Esophagus muscularis mucosa (tissue), 3 donors: ENCODE measurements around the gene LAG3.

ENCODE experiments used
- POLR2AphosphoS5 ChIP-seq, 2 donors: sonication (generic); formaldehyde crosslinking; IDR thresholded peaks; one replicate each; pipeline ENCODE4 v1.6.1; 2017; ENCODE audit warnings: antibody characterized with exemption in 2 of 2
- TF ChIP-seq, protein P1 (sequence below), 3 experiments: fragments of 200-600 bp in 2 of 3; fragments of 450-650 bp in 1 of 3; sonication (generic) in 2 of 3; IDR thresholded peaks; one replicate each; pipeline ENCODE4 v1.5.1; 2017 to 2019; ENCODE audit warnings: antibody characterized with exemption in 3 of 3, mild to moderate bottlenecking in 2 of 3, moderate library complexity in 1 of 3

DNA sequence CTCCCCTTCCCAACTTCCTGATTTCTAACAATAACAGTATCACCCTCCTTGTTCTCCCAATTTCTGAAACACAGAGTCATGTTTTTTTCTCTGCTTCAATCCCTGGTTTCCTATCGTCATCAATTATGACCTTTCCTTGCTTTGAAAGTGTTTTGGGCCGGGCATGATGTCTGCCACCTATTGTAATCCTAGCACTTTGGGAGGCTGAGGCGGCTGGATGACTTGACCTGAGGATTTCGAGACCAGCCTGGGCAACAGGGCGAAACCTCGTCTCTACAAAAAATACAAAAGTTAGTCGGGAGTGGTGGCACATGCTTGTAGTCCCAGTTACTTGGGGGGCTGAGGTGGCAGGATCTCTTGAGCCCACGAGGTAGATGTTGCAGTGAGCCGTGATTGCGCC is 36.7 kb downstream of the LAG3 start:
- TF ChIP-seq, protein P1, sequence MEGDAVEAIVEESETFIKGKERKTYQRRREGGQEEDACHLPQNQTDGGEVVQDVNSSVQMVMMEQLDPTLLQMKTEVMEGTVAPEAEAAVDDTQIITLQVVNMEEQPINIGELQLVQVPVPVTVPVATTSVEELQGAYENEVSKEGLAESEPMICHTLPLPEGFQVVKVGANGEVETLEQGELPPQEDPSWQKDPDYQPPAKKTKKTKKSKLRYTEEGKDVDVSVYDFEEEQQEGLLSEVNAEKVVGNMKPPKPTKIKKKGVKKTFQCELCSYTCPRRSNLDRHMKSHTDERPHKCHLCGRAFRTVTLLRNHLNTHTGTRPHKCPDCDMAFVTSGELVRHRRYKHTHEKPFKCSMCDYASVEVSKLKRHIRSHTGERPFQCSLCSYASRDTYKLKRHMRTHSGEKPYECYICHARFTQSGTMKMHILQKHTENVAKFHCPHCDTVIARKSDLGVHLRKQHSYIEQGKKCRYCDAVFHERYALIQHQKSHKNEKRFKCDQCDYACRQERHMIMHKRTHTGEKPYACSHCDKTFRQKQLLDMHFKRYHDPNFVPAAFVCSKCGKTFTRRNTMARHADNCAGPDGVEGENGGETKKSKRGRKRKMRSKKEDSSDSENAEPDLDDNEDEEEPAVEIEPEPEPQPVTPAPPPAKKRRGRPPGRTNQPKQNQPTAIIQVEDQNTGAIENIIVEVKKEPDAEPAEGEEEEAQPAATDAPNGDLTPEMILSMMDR (IDR thresholded peaks at IDR 0.05): no peak
- no peak for TF ChIP-seq POLR2AphosphoS5 (IDR thresholded peaks at IDR 0.05)
